Progenitor cell of endocrine pancreas (in vitro differentiated cells): Measurements from ENCODE around the gene HACD2. TPM values are rescaled to one million over a fixed set of nuclear protein-coding genes. Genes with fewer than 3 reads are reported as not detected.

Source experiments
- DNase-seq: peaks from one replicate; pipeline ENCODE4 v3.0.0; 2021; ENCODE audit warnings: low spot score; ENCODE audit not compliant: unreplicated experiment
- H3K27ac Mint-ChIP-seq: 2 replicates; pipeline ENCODE4 v1.8.0; 2021; ENCODE audit warnings: mild to moderate bottlenecking, moderate library complexity, mixed read lengths
- H3K27me3 Mint-ChIP-seq: 2 replicates; pipeline ENCODE4 v1.8.0; 2021; ENCODE audit warnings: mixed read lengths
- H3K36me3 Mint-ChIP-seq: 2 replicates; pipeline ENCODE4 v1.8.0; 2022; ENCODE audit warnings: mixed read lengths; ENCODE audit not compliant: insufficient read depth
- H3K4me1 Mint-ChIP-seq: 2 replicates; pipeline ENCODE4 v1.8.0; 2021; ENCODE audit warnings: low read depth, mixed read lengths
- H3K4me3 Mint-ChIP-seq: 2 replicates; pipeline ENCODE4 v1.8.0; 2021; ENCODE audit warnings: low read depth, mild to moderate bottlenecking, moderate library complexity, mixed read lengths
- H3K9me3 Mint-ChIP-seq: 2 replicates; pipeline ENCODE4 v1.8.0; 2021; ENCODE audit warnings: low read depth, mixed read lengths
- total RNA-seq: library from RNA; stranded (reverse); gene quantifications from 2 replicates; pipeline ENCODE4 v1.2.1, GENCODE V29; 2021
- TF ChIP-seq, protein P1 (sequence below): fragments of 200-600 bp; sonication (generic); IDR thresholded peaks from one replicate; pipeline ENCODE4 v1.5.0; 2021; ENCODE audit warnings: antibody characterized with exemption, mild to moderate bottlenecking; ENCODE audit not compliant: unreplicated experiment

Gene HACD2
- total RNA-seq, 1 donor from 2014 or later, result 57.6 TPM

DNA sequence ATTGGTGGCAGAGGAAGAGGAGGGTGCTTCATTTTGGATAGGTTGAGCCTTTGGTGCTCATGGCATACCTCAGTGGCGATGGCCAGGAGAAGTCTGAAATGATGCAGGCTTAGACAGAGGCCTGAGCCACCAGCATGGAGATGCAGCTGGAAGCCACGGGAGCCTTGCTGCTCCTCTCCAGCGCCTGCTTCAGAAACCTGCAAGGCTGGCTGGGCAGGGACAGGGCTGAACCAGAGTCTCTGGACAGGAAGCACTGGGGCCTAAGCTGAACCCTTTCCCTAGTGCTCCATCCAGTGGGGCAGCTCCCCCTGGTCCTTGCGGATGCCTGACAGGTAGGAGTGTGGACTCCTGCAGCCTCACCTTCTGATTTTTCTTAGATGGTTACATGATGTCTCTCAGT lies 99.3 kb downstream of the HACD2 start:
- Mint-ChIP-seq H3K27me3 (peaks cover 4% of the 10 kb centered on the region), H3K4me1 (peaks cover 14% of the 10 kb centered on the region), H3K4me3 (no peak overlapping the region), H3K9me3 (no peaks in the 10 kb centered on the region), H3K36me3 (peaks cover 1% of the 10 kb centered on the region), H3K27ac (no peak overlapping the region)
- no peak for DNase-seq
- TF ChIP-seq, protein P1, sequence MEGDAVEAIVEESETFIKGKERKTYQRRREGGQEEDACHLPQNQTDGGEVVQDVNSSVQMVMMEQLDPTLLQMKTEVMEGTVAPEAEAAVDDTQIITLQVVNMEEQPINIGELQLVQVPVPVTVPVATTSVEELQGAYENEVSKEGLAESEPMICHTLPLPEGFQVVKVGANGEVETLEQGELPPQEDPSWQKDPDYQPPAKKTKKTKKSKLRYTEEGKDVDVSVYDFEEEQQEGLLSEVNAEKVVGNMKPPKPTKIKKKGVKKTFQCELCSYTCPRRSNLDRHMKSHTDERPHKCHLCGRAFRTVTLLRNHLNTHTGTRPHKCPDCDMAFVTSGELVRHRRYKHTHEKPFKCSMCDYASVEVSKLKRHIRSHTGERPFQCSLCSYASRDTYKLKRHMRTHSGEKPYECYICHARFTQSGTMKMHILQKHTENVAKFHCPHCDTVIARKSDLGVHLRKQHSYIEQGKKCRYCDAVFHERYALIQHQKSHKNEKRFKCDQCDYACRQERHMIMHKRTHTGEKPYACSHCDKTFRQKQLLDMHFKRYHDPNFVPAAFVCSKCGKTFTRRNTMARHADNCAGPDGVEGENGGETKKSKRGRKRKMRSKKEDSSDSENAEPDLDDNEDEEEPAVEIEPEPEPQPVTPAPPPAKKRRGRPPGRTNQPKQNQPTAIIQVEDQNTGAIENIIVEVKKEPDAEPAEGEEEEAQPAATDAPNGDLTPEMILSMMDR, result no peak

GRCh38 chr3:123483146-123483545 lies 101.7 kb downstream of the HACD2 start:
- Mint-ChIP-seq H3K36me3 (peaks cover 1% of the 10 kb centered on the region), H3K27me3 (peaks cover 4% of the 10 kb centered on the region), H3K4me1 (peaks cover 13% of the 10 kb centered on the region), H3K4me3 (no peak overlapping the region), H3K27ac (no peak overlapping the region), H3K9me3 (no peaks in the 10 kb centered on the region)
- no peak for DNase-seq
- TF ChIP-seq, protein P1, result no peak

DNA sequence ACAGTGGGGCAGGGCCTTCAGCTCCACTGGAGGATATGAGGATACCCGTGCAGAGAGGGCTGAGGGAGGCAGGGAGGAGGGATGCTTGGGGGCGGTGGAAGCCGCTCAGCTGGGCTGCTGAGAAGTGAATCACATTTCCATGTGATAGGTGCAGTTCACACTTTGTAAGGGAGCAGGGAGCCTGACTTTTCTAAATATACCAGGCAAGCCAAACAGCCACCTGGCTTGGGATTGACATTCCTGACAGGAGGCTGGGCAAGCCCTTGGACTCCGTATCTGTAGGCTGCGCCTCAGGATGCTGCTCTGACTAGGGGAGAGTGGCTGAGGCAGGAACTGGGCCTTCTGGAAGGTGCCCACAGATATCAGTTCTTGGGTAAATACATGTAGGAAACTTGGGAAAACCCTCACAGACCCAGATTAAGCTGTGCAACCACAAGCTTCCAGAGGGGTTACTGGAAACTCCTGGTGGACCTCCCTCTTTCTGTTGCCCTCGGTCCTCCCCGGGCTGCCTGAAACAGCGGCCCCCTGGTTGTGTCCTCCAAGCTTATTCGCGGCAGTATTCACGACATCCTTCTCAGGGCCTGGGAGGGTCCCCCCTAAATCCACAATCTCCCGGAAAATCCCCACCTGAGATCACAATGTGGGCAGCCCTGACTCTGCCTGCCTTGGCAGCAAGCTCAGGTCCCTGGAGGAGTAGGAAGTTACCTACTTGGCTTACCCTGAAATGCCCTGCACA lies 103.0 kb downstream of the HACD2 start:
- Mint-ChIP-seq H3K36me3 (peaks cover under 1% of the 10 kb centered on the region), H3K4me1 (peaks cover 10% of the 10 kb centered on the region), H3K27me3 (peaks cover 4% of the 10 kb centered on the region), H3K27ac (no peak overlapping the region), H3K4me3 (no peak overlapping the region), H3K9me3 (no peaks in the 10 kb centered on the region)
- TF ChIP-seq, protein P1, result no peak
- no peak for DNase-seq

DNA sequence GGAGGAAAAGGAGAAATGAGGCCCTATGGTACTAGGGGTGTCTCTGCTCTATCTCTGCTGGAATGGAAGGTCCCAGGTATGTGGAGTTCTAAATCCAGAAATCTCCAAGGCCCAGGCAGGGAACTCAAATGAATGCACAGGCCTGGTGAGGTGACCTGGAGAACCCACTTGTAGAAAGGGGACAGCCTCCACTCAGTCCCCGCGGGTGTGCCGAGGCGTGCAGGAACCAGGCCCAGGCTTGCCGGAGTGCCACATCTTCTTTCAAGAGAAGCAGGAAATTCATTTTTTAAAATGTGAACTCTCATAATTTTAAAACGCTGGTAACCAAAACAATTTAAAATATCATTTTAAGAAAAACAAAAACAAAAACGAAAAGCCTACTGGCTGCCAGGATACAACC lies 103.8 kb downstream of the HACD2 start:
- H3K36me3 Mint-ChIP-seq, result no peaks in the 10 kb centered on the region
- no peak for DNase-seq
- H3K9me3 Mint-ChIP-seq, result no peaks in the 10 kb centered on the region
- H3K4me3 Mint-ChIP-seq, result no peak overlapping the region
- H3K27me3 Mint-ChIP-seq, result peaks cover 4% of the 10 kb centered on the region
- TF ChIP-seq, protein P1, result no peak
- no peak overlapping the region for H3K27ac Mint-ChIP-seq
- peaks cover 9% of the 10 kb centered on the region for H3K4me1 Mint-ChIP-seq

- no peak overlapping the region for H3K27ac Mint-ChIP-seq
- H3K4me1 Mint-ChIP-seq, result peaks cover 9% of the 10 kb centered on the region
- H3K27me3 Mint-ChIP-seq, result peaks cover 5% of the 10 kb centered on the region
Observed at GRCh38 chr3:123480428-123480827, 104.4 kb downstream of the HACD2 start.

More at GRCh38 chr3:123480428-123480827, 104.4 kb downstream of the HACD2 start:
- Mint-ChIP-seq H3K4me3 (no peak overlapping the region), H3K36me3 (no peaks in the 10 kb centered on the region), H3K9me3 (no peaks in the 10 kb centered on the region)
- DNase-seq, result no peak
- TF ChIP-seq, protein P1, result no peak
